T-helper 1 cell treated with Interleukin-12 subunit alpha and Interleukin-12 subunit beta and Interleukin-4 antibody, amounts not matched to agents 30 μg/mL and 1 μg/mL, for 36 hours (primary cell): ENCODE results near the gene ENO3.

Source experiments
- H3K27ac Mint-ChIP-seq: one replicate; pipeline ENCODE4 v1.8.0; 2021; ENCODE audit warnings: mild to moderate bottlenecking, mixed read lengths
- H3K27me3 Mint-ChIP-seq: one replicate; pipeline ENCODE4 v1.8.0; 2021; ENCODE audit warnings: low read depth, mixed read lengths
- H3K36me3 Mint-ChIP-seq: one replicate; pipeline ENCODE4 v1.8.0; 2021; ENCODE audit warnings: low read depth, mixed read lengths
- H3K4me1 Mint-ChIP-seq: one replicate; pipeline ENCODE4 v1.8.0; 2021; ENCODE audit warnings: low read depth, mixed read lengths
- H3K4me3 Mint-ChIP-seq: one replicate; pipeline ENCODE4 v1.8.0; 2021; ENCODE audit warnings: mild to moderate bottlenecking, moderate library complexity, mixed read lengths
- H3K9me3 Mint-ChIP-seq: one replicate; pipeline ENCODE4 v1.8.0; 2021; ENCODE audit warnings: mixed read lengths

ENO3 gene

DNA sequence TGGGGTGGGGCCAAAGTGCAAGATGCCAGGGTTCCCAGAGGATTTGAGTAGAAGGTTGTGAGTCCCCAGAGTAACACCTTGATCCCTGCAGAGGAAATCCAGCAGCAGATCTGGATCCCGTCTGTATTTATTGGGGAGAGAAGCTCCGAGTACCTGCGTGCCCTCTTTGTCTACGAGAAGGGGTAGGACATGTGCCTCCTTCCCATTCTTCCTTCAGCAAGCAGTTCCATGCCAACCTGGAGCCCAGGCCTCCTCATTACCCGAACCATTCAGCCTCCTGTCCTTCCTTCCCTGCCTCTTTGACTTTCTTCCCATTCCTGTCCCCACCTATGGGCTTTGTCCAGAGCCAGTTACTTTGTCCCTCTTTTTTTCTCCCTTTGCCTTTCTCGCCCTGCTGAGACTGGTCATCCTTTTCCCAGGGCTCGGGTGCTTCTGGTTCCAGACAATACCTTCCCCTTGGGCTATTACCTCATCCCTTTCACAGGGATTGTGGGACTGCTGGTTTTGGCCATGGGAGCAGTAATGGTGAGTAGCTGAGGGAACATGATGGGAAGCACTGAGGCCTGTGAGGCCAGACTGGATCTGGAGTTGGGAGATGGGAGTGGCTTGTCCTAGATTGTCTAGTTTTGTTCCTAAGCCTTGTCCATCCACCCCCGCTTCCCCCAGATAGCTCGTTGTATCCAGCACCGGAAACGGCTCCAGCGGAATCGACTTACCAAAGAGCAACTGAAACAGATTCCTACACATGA is 8.0 kb upstream of the ENO3 start:
- Mint-ChIP-seq H3K27me3 (no peaks in the 10 kb centered on the region), H3K4me3 (peak overlapping the region; percentile 90), H3K9me3 (no peaks in the 10 kb centered on the region), H3K36me3 (peaks cover 72% of the 10 kb centered on the region), H3K27ac (peak overlapping the region; percentile 41), H3K4me1 (peaks cover 49% of the 10 kb centered on the region)

DNA sequence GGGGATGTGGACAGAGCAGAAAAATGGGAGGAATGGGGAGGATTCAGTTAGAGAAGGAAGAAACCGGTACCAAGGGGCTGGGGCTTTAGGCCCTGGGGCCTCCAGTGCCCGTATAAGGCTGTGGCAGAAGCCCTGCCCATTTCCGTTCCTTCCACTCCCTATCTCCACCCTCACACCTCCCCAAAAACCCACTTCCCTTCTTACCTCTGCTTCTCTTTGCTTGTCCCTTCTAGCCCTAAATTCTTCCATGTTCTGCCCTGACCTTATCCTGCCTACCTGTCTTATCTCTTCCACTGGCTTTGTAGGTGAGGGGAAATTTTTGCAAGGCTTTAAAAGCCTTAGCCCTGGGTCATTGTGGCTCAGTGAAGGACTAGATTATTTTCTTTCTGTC is 6.8 kb upstream of the ENO3 start:
- no peaks in the 10 kb centered on the region for H3K9me3 Mint-ChIP-seq
- peak overlapping the region; percentile 95 for H3K27ac Mint-ChIP-seq
- H3K4me1 Mint-ChIP-seq: peaks cover 42% of the 10 kb centered on the region
- H3K36me3 Mint-ChIP-seq: peaks cover 65% of the 10 kb centered on the region
- no peaks in the 10 kb centered on the region for H3K27me3 Mint-ChIP-seq
- peak overlapping the region; percentile 90 for H3K4me3 Mint-ChIP-seq

DNA sequence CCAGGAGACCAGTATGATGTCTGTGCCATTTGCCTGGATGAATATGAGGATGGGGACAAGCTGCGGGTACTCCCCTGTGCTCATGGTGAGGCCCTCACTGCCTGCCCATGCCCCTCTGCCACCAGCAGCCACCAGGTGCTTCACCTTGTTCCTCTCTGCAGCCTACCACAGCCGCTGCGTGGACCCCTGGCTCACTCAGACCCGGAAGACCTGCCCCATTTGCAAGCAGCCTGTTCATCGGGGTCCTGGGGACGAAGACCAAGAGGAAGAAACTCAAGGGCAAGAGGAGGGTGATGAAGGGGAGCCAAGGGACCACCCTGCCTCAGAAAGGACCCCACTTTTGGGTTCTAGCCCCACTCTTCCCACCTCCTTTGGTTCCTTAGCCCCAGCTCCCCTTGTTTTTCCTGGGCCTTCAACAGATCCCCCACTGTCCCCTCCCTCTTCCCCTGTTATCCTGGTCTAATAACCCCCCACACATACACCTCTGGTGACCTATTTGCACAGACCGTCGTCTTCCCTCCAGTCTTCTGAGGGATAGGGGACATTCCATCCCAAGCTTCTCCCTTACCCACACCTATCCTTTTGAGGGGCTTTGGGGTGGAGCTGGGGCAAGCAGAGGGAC is 6.3 kb upstream of the ENO3 start:
- Mint-ChIP-seq H3K9me3 (no peaks in the 10 kb centered on the region), H3K27me3 (no peaks in the 10 kb centered on the region), H3K36me3 (peaks cover 65% of the 10 kb centered on the region), H3K4me3 (peak overlapping the region; percentile 90), H3K4me1 (peaks cover 42% of the 10 kb centered on the region), H3K27ac (peak overlapping the region; percentile 95)

DNA sequence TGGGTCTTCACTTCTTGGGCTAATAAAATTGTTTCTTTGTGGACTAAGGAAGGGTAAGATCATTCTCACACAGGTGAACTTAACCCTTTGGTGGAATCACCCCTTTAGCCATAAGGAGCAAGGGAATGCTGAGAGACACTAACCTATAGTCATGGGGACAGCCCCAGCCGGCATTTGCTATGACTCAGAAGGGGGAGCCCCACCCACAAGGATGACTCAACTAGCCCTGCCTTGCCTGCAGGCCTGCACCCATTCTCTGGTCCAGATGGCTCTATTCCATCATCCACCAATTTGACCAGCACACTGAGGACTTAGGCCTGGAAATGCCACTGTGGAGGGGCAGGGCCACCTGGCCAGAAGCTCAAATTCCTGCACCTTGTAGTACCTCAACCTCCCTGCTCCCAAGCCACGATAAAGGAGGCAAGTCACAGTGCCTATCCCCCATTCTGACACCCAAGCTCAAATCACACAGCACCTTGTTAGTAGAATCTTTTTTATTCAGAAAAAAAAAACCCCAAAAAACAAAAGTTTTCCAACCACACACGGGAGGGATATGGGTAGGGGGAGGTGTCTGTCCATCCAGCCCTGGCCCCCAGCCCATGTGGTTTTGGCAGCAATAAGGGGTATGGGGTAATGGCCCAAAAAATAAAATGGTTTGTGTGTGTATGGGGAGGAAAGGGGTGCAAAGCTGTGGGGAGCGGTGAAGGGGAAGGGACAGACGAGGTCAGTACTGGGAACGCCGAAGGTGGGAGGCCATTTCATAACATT is 5.6 kb upstream of the ENO3 start:
- Mint-ChIP-seq H3K9me3 (no peaks in the 10 kb centered on the region), H3K36me3 (peaks cover 63% of the 10 kb centered on the region), H3K27me3 (no peaks in the 10 kb centered on the region), H3K4me1 (peaks cover 42% of the 10 kb centered on the region), H3K4me3 (peak overlapping the region; percentile 90), H3K27ac (peak overlapping the region; percentile 95)

DNA sequence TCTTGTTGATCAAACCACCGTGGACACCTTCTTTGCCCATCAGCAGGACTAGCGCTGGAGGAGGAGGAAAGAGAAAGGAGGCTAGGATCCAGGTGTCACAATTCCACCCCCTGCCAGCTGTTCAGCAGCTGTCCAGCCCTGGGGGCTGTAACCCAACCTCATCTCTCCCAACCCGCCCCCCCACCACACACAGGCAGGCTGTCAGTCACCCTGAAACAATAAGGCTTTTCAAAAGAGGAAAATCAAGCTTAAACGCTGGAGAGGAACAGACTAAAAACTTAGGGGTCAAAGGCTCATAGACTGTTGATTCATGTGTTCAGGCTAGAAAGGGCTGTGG is 5.0 kb upstream of the ENO3 start:
- Mint-ChIP-seq H3K27me3 (no peaks in the 10 kb centered on the region), H3K9me3 (no peaks in the 10 kb centered on the region), H3K4me3 (peak overlapping the region; percentile 90), H3K36me3 (peaks cover 63% of the 10 kb centered on the region), H3K27ac (peak overlapping the region; percentile 95), H3K4me1 (peaks cover 47% of the 10 kb centered on the region)

DNA sequence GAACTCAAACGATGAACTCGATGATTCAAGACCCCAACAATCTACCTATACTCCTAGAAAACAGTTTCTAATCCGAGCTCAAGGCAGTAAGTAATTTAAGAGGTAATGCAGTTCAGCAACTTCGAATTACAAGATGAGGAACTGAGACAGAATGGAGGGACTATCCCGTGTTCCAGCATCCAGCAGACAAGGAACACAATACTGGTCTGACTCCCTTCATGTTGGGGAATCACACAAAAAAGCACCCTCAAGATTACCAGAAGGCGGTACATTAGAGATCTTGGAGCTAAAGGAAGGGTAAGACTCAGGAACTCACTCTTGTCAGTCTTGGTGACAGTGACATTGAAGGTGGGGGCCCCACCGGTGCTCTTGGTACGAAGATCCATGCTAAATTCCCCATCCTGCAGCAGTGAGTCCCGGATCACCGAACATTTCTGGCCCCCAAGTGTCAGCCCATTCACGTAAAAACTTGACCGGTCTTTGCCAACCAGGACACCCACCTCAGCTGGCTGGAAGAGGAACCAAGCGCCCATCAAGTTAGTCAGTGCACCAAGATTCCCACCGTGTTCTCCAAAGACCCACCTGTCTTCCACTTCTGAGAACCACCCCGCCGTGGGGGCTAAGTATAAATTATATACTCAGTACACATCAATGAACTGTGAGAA is 4.5 kb upstream of the ENO3 start:
- Mint-ChIP-seq H3K4me1 (peaks cover 45% of the 10 kb centered on the region), H3K27me3 (no peaks in the 10 kb centered on the region), H3K27ac (peak overlapping the region; percentile 85), H3K4me3 (peak overlapping the region; percentile 90), H3K9me3 (no peaks in the 10 kb centered on the region), H3K36me3 (peaks cover 57% of the 10 kb centered on the region)

DNA sequence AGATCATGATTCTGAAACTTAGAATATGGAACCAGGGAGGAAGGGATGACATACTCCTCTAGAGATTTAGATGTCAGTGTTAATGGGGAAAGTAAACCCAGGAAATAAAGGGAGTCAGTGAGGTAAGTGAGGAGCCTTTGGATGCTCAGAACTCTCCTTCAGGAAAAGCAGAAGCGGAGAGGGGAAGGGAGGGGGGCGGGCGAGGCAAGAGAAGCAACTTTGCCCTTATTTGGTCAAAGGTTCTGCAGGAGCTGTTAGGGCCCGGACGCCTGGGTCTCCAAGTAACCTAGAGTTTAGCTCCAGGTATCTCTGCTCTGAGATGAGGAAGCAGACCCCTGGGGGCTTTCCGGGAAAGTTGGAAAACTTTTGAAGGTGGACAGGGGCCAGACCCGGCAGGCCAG is 3.9 kb upstream of the ENO3 start:
- no peaks in the 10 kb centered on the region for H3K27me3 Mint-ChIP-seq
- H3K4me3 Mint-ChIP-seq: peak overlapping the region; percentile 90
- peaks cover 40% of the 10 kb centered on the region for H3K4me1 Mint-ChIP-seq
- no peaks in the 10 kb centered on the region for H3K9me3 Mint-ChIP-seq
- peaks cover 52% of the 10 kb centered on the region for H3K36me3 Mint-ChIP-seq
- peak overlapping the region; percentile 85 for H3K27ac Mint-ChIP-seq

DNA sequence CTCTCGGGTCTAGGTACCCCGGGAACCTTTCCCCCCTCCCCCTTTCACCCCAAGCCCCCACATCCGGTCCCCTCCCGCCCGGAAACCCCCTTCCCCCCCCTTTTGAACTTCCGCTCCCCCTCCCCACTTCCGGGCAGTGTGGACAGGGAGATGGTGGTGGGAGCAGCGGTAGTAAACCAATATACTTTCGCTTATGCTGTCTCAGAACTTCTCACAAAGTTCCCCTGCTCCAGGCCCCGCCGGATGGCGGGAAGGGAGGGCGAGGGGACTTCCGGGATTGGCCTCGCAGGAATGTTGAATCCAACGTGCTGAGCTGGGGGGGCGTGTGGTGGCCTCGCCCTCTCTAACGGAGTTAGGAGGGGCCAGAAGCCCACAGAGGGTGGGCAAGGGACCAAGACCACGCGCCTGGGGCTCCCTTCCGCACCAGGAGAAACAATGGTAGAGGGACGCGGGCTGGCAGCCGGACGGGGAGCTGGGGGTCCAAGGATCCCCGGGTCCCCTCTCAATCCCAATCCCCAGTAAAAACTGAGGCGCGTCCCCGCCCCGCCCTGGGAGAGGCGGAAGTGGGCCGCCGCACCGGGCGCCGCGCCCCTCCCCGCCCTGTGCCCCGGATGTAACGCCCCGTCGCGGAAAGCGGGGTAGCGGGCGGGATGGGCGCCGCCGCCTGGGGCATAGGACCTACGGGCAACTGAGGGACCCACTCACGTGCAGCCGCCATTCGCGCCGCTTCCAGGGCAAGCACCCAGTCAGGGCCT is 3.3 kb upstream of the ENO3 start:
- Mint-ChIP-seq H3K9me3 (no peaks in the 10 kb centered on the region), H3K4me1 (peaks cover 34% of the 10 kb centered on the region), H3K27me3 (no peaks in the 10 kb centered on the region), H3K27ac (peak overlapping the region; percentile 85), H3K36me3 (peaks cover 46% of the 10 kb centered on the region), H3K4me3 (peak overlapping the region; percentile 90)

DNA sequence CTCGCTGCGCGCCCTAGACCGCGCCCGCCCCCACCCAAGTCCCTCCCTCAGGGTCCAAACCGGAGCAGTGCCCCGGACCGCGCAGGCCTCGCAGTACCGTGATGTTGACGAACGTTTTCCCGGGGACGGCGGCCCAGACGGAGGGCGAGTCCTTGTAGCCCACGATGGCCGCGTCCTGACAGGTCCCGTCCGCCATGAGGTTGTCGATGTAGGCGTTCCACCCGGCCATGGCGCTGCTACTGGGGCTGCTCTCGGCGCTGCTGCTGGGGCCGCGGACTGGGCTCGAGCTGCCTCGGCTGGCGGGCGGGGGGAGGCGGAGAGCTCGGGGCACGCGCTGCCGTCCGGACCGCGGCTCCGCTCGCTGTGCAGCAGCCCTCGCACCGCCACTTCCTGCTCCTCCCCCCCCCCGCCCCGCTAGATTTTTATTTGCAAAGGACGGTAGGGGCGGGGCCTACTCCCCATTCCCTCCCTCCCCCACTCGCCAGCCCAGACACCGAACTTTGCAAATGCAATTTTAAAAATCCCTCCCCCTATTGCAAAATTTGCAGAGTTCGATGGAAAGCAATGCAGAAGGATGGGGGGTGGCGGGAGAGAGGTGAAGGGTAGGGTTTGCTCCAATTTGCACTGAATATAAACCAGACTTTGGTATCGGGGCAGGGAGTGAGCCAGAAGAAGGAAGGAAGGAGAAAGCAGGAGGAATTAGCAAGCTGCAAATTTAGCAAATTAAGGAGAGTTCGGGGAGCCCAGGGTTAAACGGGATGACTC is 2.6 kb upstream of the ENO3 start, which contains the start of gene PFN1:
TSS of gene PFN1 (minus strand) at position 365 of the 765 bp plus-strand sequence. CDS start at position 229, 136 bp downstream.
- Mint-ChIP-seq H3K4me3 (peak within 1 kb of the TSS; percentile 99), H3K9me3 (no peaks in the 10 kb centered on the region), H3K27me3 (no peaks in the 10 kb centered on the region), H3K27ac (peak within 1 kb of the TSS; percentile 99), H3K36me3 (peaks cover 38% of the 10 kb centered on the region), H3K4me1 (peaks cover 28% of the 10 kb centered on the region)

DNA sequence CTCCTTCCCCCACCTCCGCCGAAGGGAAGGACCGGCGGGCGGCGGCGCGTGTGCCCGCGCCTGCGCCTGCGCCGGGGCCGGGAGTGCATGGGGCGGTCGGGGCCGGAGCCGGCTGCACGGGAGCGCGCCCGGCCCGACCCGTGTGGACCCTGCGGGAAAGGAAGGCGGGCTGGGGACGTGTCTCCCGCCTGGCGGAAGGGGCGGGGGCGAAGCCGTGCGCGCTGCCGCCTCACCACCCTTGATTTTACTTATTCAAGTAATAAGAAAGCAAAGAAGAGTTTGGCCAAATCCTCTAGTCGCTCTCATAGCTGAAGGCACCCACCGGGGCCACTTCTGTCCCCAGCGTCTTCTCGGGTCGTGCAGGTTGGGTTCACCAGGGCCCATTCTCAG is 2.0 kb upstream of the ENO3 start:
- H3K9me3 Mint-ChIP-seq: no peaks in the 10 kb centered on the region
- no peaks in the 10 kb centered on the region for H3K27me3 Mint-ChIP-seq
- H3K36me3 Mint-ChIP-seq: peaks cover 37% of the 10 kb centered on the region
- H3K4me1 Mint-ChIP-seq: peaks cover 27% of the 10 kb centered on the region
- peak overlapping the region; percentile 99 for H3K27ac Mint-ChIP-seq
- peak overlapping the region; percentile 99 for H3K4me3 Mint-ChIP-seq

DNA sequence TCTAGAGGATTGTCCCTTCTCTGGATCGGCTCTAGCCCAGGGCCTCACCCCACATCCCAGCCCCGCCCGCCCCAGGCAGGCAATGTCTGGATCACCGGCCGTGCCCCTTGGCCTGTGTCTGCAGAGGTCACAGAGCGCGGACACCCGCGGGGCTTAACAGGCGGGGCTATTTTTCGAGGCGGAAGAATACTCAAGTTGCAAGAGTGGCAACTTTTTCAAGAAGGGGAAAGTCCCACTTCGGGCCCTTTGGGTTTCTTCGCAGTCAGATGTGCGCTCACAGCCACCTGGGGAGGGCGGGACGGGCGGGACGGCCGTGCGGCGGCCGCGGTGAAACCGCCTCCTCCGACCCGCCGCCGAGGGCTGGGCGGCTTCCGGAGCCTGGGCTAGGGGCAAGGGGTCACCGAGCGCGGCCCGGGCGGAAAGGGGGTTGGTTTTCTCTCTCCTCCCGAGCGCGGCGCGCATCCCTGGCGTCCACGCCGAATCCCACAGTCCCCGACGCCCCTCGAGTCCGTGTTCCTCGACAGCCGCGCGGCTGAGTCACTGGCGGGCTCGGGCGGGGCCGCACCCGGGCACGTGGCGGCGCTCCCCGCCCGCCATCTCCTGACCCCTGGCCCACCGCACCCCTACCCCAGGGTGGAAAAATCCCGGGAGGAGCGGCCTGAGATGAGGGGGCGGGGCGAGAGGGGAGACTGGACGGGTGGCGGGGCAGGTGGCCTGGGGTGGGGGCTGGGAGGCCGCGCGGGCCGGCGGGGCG is 1.4 kb upstream of the ENO3 start:
- H3K9me3 Mint-ChIP-seq: no peaks in the 10 kb centered on the region
- peak overlapping the region; percentile 83 for H3K27ac Mint-ChIP-seq
- peak overlapping the region; percentile 79 for H3K4me3 Mint-ChIP-seq
- peaks cover 22% of the 10 kb centered on the region for H3K4me1 Mint-ChIP-seq
- no peaks in the 10 kb centered on the region for H3K27me3 Mint-ChIP-seq
- peaks cover 33% of the 10 kb centered on the region for H3K36me3 Mint-ChIP-seq

DNA sequence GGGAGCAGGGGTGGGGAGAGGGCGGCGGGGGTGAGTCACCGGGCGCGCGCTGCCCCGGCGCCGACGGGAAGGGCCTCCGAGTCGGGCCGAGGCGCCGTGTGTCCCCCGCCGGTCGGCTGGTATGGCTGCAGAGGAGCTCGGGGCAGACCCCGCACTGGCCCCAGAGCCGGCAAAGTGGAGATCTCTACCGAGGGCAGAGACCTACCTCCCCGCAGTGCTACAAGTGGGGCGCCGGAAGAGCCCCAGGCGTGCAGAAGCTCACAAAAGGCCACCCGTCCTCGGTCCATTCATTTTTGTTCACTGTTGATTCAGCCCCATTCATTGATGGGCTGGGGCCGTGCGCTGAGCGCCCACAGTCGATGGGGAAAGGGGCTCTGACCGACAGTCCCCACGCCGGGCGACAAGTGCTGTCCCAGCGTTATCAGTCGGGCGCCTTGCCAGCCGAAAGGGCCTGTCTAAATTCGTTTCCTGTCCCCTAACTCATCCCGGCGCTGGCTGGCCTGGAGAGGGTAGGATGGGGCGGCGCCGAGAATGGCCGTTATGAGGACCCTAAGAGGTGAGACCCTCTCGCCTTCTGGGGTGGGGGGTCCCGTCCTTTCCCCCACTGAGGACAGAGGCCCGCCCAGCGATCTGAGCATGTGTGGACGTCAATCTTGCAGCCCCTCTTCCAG is 709 bp upstream of the ENO3 start:
- no peaks in the 10 kb centered on the region for H3K27me3 Mint-ChIP-seq
- peaks cover 15% of the 10 kb centered on the region for H3K4me1 Mint-ChIP-seq
- peak overlapping the region; percentile 85 for H3K27ac Mint-ChIP-seq
- H3K4me3 Mint-ChIP-seq: peak overlapping the region; percentile 86
- no peaks in the 10 kb centered on the region for H3K9me3 Mint-ChIP-seq
- peaks cover 26% of the 10 kb centered on the region for H3K36me3 Mint-ChIP-seq
